Stimulated activated CD8-positive, alpha-beta memory T cell treated with anti-CD3 and anti-CD28 coated beads, Interleukin-7, amount 100 ng/mL, for 1 hour (primary cell): Measurements from ENCODE around the gene HECTD1.
A peak's percentile ranks its signal among the peaks of the same experiment; 100 is the strongest.
"Not testable (repeated sequence)": the region's sequence is repeated elsewhere in the genome, so short reads cannot be mapped to it uniquely, and the experiment has no call there.

ENCODE experiments used
- DNase-seq, 2 donors: peaks; one replicate each; pipeline ENCODE4 v3.0.0-alpha.2; 2020; ENCODE audit warnings: low read depth in 2 of 2

The HECTD1 gene

DNA sequence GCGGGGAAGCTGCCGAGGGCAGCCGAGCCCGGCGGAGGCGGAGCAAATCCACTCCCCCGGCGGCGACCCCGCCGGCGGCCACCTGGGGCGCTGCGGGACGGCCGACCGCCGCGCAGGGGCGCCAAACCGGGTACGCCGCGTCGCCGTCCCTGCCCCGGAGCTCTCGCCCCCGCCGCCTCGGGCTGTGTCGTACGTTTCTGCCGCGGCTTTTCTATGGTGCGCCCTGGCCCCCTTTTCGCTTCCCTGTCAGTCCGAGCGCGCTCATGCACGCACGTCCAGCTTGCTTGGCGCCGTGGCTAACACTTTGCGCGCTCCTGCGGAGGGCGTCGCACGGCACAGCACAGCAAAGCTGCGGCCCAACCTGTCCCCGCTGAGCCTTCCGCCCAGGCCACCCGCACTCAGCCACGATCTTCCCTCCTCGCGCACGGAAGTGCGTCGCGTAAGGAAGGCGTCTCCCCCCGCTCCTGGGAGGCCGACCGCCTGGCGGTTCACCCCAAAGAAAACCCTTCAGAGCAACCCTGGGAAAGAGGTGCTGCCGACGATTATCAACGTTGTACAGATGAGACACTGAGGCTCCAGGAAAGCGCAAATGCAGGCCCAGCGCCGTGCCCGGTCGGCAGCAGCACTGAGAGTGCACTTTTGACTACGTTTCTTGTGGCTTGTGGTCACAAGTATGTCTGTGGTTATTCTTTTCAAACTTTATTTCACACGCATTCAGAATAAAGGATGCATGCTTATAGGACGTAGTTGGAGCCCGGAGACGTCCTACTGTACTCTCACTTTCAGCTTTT, at the start of gene HECTD1:
TSS of gene HECTD1 (minus strand) at position 39 of the 791 bp plus-strand sequence. CDS start 1,857 bp downstream, outside the sequence.
- peak; percentile 71 to 74 for DNase-seq

DNA sequence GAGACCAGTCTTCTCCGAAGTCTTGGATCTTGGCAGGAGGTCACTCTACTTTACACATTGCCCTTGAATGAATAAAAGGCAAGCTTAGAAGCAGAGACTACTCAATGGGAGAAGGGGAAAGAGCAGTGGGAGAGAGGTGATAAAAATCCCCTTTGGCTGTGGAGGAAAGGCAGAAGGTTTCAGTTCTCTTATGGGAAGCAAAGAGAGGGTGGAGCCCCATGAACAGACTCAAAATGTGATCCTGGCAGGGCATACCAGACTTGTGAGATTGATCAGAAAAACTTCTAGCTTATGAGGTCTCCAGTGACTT, 49.6 kb upstream of the HECTD1 start:
- no peak for DNase-seq

GRCh38 chr14:31256534-31257243, 49.1 kb upstream of the HECTD1 start:
- DNase-seq: no peak

- DNase-seq: not testable (repeated sequence)
Measured at GRCh38 chr14:31255918-31256317, 48.3 kb upstream of the HECTD1 start.

GRCh38 chr14:31255286-31255685, 47.7 kb upstream of the HECTD1 start:
- DNase-seq: no peak

DNA sequence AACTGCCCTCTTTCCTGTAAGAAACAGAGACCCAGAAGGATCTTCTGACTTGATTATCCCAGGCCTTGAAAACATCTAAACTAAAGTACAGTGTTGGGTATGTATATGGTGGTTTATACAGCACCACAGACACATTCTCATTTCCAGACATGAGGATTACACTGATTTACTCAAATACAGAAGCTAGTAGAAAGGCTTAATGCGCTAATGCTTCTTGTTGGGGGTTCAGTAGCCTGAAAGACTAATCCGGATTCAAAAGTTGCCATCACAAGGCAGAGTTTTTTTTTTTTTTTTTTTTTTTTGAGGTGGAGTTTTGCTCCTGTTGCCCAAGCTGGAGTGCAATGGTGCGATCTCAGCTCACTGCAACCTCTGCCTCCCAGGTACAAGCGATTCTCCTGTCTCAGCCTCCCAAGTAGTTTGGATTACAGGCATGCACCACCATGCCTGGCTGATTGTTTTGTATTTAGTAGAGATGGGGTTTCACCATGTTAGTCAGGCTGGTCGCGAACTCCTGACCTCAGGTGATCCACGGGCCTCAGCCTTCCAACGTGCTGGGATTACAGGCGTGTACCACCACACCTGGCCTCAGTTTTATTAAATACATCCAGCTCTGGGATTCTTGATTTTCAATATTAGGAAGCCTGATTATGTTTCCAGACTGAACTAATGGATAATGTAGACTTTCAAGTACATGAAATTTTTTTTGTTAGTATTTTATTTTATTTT, 46.3 kb upstream of the HECTD1 start:
- no peak for DNase-seq

DNA sequence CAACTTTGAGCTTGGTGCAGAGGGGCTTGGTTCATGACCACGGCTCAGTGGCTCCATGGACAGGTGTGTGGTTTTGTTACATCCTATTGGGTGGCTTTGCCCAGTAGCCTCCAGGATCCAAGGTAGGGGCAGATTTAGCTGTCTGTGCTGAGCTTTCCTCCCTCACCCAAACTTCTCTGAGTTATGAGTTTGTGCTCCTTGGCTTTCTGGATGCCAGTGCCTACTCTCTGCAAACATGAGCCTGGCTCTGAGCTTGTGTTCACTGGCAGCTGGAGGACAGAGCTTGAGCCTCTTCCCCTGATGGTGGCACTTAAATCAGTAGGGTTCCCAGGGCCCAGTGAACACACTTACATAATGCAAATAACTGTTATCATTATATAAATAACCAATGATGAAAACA, 45.3 kb upstream of the HECTD1 start:
- DNase-seq: no peak

GRCh38 chr14:31251028-31251958, 43.7 kb upstream of the HECTD1 start:
- DNase-seq: no peak

DNA sequence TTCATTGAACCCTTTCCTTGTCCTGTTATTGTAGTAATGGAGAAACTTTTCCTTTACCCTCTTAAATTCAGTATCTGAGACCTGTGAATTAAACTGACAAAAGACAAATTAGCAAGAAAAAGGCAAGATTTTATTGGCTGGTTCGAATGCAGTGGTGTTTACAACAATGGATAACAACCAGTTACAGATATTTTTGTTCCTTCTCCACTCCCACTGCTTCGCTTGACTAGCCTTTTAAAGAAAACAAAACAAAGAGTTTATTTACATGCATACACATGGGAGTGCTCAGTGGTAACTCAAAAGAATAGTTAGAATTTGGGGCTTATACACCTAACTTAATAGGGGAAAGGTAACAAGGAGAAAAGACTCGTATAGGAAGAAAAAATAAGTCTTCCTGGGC, 37.0 kb upstream of the HECTD1 start:
- no peak for DNase-seq

DNA sequence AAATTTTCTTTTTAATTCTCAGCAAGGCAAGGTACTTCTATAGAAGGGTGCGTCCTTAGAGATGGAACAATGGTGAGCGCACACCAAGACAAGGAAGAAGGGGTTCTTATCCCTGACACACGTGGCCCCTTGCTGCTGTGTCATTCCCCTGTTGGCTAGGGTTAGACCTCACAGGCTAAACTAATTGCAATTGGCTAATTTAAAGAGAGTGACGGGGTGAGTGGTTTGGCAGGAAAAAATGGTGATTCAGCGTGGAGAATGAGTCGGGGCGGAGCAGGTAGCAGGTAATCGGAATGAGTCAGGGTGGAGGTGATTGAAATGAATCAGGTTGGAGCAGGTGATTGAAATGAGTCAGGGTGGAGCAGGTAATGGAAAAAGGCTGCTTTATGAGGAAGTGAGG, 36.3 kb upstream of the HECTD1 start:
- no peak for DNase-seq

- DNase-seq: not testable (repeated sequence)
Measured at GRCh38 chr14:31242161-31242940, 34.8 kb upstream of the HECTD1 start.

GRCh38 chr14:31241450-31242114, 34.0 kb upstream of the HECTD1 start:
- no peak for DNase-seq

GRCh38 chr14:31239741-31240140, 32.1 kb upstream of the HECTD1 start:
- DNase-seq: no peak

DNA sequence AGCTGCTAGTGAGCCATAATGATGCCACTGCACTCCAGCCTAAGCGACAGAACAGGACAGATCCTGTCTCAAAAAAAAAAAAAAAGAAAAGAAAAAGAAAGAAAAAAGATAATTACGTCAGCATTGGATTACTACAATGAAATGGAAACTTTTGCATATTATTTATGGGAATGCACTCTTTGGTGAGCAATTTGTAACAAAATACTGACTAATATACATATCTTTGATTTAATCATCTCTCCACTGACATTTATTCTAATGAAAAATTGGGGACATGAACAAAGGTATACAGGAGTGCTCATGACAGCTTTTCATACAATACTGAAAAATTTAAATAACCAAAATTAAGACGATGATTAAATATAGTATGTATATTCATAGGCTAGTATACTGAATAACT, 27.9 kb upstream of the HECTD1 start:
- no peak for DNase-seq

DNA sequence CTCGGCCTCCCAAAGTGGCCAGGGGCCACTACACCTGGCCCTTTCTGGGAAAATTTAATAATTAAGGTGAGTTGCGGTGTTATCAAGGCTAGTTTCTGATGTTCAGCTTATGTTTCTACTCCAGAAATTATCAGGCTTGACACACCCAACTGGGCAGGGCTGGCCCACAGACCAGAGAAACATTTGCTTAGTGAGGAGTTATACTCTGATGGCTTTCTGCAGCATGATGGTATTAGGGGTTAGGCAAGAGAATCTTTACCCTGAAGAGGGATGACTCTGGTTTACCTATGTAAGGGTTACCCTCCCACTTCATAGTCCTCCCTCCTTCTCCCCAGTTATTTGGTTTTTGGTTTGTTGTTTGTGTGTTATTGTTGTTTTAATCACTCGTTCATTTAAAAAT, 24.5 kb upstream of the HECTD1 start:
- DNase-seq: no peak

GRCh38 chr14:31231272-31231671, 23.7 kb upstream of the HECTD1 start:
- DNase-seq: not testable (repeated sequence)

- no peak for DNase-seq
Measured at GRCh38 chr14:31230573-31230958, 23.0 kb upstream of the HECTD1 start.

- no peak for DNase-seq
Measured at GRCh38 chr14:31229638-31230572, 22.3 kb upstream of the HECTD1 start.

DNA sequence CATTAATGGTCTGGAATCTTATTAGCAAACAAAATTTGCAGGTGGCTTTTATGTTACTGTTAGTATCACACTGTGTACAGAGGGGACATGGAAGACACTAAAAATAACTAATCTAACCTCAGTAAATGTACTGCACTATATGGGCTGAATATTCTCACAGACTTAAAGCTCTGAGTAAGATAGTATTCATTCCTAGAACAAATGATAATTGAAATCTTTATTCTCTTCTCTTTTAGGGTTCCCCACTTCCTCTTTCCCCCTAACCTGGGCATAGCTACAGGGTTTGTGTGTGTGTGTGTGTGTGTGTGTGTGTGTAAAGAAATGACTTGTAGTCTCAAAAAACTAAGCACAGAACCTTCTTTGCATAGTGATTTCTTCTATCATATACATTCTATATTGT, 21.4 kb upstream of the HECTD1 start:
- DNase-seq: no peak
